Progenitor cell of endocrine pancreas (in vitro differentiated cells): Measurements from ENCODE around the gene KCNQ1. TPM values are rescaled to one million over a fixed set of nuclear protein-coding genes. Genes with fewer than 3 reads are reported as not detected.

Experiments used
- DNase-seq: peaks from one replicate; pipeline ENCODE4 v3.0.0; 2021; ENCODE audit warnings: low spot score; ENCODE audit not compliant: unreplicated experiment
- H3K27ac Mint-ChIP-seq: 2 replicates; pipeline ENCODE4 v1.8.0; 2021; ENCODE audit warnings: mild to moderate bottlenecking, moderate library complexity, mixed read lengths
- H3K27me3 Mint-ChIP-seq: 2 replicates; pipeline ENCODE4 v1.8.0; 2021; ENCODE audit warnings: mixed read lengths
- H3K36me3 Mint-ChIP-seq: 2 replicates; pipeline ENCODE4 v1.8.0; 2022; ENCODE audit warnings: mixed read lengths; ENCODE audit not compliant: insufficient read depth
- H3K4me1 Mint-ChIP-seq: 2 replicates; pipeline ENCODE4 v1.8.0; 2021; ENCODE audit warnings: low read depth, mixed read lengths
- H3K4me3 Mint-ChIP-seq: 2 replicates; pipeline ENCODE4 v1.8.0; 2021; ENCODE audit warnings: low read depth, mild to moderate bottlenecking, moderate library complexity, mixed read lengths
- H3K9me3 Mint-ChIP-seq: 2 replicates; pipeline ENCODE4 v1.8.0; 2021; ENCODE audit warnings: low read depth, mixed read lengths
- total RNA-seq: library from RNA; stranded (reverse); gene quantifications from 2 replicates; pipeline ENCODE4 v1.2.1, GENCODE V29; 2021
- TF ChIP-seq, protein P1 (sequence below): fragments of 200-600 bp; sonication (generic); IDR thresholded peaks from one replicate; pipeline ENCODE4 v1.5.0; 2021; ENCODE audit warnings: antibody characterized with exemption, mild to moderate bottlenecking; ENCODE audit not compliant: unreplicated experiment

The KCNQ1 gene
- total RNA-seq, 1 donor from 2014 or later = 3.3 TPM

DNA sequence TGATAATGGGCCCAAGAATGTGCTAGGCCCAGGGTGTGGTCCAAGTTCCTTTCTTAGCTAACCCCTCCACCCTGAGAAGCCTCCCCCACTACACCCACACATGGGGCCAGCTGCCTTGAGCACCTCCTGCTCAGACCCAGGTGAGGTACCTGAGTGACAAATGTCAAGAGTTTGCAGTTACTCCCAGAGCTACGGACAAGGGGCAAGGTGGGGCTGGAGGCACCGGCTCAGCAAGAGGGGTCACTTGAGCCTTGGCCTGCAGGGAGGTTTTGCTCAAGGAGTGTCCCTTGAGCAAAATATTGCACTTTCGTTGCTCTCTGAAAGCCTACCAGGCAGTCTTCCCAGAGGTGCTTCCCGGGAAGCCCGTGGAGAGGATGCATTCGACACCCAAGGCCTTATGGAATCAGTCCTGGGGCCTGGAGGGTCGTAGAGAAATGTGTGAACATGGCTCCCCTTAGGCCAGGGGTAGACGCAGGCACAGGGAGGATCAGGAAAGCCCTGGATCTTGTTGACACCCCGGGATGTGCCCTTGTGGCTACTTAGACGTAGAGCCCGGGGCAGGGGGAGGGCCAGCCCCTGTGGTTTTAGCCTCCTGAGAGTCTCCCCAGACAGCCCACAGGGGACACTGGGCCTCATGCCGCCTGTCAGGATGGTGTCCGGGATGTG, 114.2 kb downstream of the KCNQ1 start:
- DNase-seq = no peak
- Mint-ChIP-seq H3K4me3 (no peak overlapping the region), H3K27me3 (peaks cover 31% of the 10 kb centered on the region), H3K27ac (no peak overlapping the region), H3K4me1 (peaks cover 10% of the 10 kb centered on the region), H3K36me3 (peaks cover 2% of the 10 kb centered on the region), H3K9me3 (peaks cover 5% of the 10 kb centered on the region)
- TF ChIP-seq, protein P1, sequence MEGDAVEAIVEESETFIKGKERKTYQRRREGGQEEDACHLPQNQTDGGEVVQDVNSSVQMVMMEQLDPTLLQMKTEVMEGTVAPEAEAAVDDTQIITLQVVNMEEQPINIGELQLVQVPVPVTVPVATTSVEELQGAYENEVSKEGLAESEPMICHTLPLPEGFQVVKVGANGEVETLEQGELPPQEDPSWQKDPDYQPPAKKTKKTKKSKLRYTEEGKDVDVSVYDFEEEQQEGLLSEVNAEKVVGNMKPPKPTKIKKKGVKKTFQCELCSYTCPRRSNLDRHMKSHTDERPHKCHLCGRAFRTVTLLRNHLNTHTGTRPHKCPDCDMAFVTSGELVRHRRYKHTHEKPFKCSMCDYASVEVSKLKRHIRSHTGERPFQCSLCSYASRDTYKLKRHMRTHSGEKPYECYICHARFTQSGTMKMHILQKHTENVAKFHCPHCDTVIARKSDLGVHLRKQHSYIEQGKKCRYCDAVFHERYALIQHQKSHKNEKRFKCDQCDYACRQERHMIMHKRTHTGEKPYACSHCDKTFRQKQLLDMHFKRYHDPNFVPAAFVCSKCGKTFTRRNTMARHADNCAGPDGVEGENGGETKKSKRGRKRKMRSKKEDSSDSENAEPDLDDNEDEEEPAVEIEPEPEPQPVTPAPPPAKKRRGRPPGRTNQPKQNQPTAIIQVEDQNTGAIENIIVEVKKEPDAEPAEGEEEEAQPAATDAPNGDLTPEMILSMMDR = no peak

- peaks cover 8% of the 10 kb centered on the region for H3K4me1 Mint-ChIP-seq
- H3K4me3 Mint-ChIP-seq = no peak overlapping the region
- DNase-seq = no peak
- peaks cover 5% of the 10 kb centered on the region for H3K9me3 Mint-ChIP-seq
- TF ChIP-seq, protein P1 = no peak
- peaks cover 2% of the 10 kb centered on the region for H3K36me3 Mint-ChIP-seq
- H3K27me3 Mint-ChIP-seq = peaks cover 32% of the 10 kb centered on the region
- H3K27ac Mint-ChIP-seq = no peak overlapping the region
Measured at GRCh38 chr11:2559527-2560311, 114.9 kb downstream of the KCNQ1 start.

DNA sequence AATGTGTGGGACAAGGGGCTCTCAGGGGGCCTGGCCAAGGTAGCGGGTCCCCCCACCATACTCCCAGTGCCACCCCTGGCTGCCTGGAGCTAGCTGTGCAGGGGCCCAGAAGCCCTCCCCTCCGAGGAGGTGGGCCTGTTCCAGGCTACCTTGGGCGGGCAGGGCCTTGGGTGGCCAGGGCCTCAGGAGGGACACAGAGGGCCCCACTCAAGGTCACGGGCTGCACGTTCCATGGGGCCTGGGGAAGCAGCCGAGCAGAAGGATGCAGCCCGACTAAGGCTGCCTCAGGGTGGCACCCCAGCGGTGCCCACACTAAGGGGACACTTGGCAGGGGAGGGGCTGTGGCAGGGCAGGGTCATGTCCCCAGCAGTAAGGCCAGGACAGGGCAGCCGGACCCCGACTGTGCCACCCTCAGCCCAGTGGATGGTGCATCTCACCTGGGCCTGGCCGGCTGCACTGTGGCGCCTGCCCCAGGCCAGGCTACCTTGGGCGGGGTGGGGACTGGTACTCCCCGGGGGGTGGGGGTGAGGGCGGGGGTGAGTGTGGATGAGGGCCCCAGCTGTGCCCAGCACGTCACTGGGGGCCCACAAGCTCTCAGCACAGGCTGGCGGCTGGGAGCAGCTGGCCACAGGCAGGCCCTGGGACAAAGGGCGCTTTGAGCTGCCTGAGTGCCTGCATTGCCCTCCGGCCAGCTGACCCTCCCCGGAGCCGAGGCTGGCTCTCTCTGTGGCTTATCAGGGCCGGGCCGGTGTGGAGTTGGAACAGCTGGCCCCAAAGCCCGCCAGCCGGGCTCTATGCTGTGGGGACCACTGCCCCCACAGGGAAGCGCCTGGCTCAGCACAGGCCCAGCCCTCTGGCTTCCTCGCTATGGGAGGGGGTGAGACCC, 117.1 kb downstream of the KCNQ1 start:
- Mint-ChIP-seq H3K9me3 (peaks cover 2% of the 10 kb centered on the region), H3K27ac (no peak overlapping the region), H3K36me3 (peaks cover 2% of the 10 kb centered on the region), H3K4me3 (no peak overlapping the region), H3K4me1 (peaks cover 13% of the 10 kb centered on the region), H3K27me3 (peaks cover 34% of the 10 kb centered on the region)
- TF ChIP-seq, protein P1 = no peak
- no peak for DNase-seq

GRCh38 chr11:2562890-2563212, 118.0 kb downstream of the KCNQ1 start:
- no peak for DNase-seq
- no peak overlapping the region for H3K27ac Mint-ChIP-seq
- H3K27me3 Mint-ChIP-seq = peaks cover 27% of the 10 kb centered on the region
- peaks cover 18% of the 10 kb centered on the region for H3K4me1 Mint-ChIP-seq
- no peak overlapping the region for H3K4me3 Mint-ChIP-seq
- no peaks in the 10 kb centered on the region for H3K9me3 Mint-ChIP-seq
- H3K36me3 Mint-ChIP-seq = no peaks in the 10 kb centered on the region
- TF ChIP-seq, protein P1 = no peak

- Mint-ChIP-seq H3K9me3 (no peaks in the 10 kb centered on the region), H3K27me3 (peaks cover 24% of the 10 kb centered on the region), H3K27ac (no peak overlapping the region), H3K4me3 (no peak overlapping the region), H3K4me1 (peaks cover 18% of the 10 kb centered on the region), H3K36me3 (no peaks in the 10 kb centered on the region)
- TF ChIP-seq, protein P1 = no peak
- no peak for DNase-seq
Measured at GRCh38 chr11:2563213-2564007, 118.6 kb downstream of the KCNQ1 start.
